PC-9 (cell line): ENCODE data around the gene CXCL1.

ENCODE experiments used
- CTCF ChIP-seq: fragments of 200-600 bp; sonication (generic); conservative IDR thresholded peaks from 2 replicates; pipeline ENCODE4 v1.6.1; 2017; ENCODE audit warnings: mixed run types, antibody characterized with exemption, mild to moderate bottlenecking, moderate library complexity
- EZH2 ChIP-seq: fragments of 200-600 bp; sonication (generic); IDR thresholded peaks from 2 replicates; pipeline ENCODE4 v1.8.0; 2017; ENCODE audit warnings: antibody characterized with exemption, low read depth

DNA sequence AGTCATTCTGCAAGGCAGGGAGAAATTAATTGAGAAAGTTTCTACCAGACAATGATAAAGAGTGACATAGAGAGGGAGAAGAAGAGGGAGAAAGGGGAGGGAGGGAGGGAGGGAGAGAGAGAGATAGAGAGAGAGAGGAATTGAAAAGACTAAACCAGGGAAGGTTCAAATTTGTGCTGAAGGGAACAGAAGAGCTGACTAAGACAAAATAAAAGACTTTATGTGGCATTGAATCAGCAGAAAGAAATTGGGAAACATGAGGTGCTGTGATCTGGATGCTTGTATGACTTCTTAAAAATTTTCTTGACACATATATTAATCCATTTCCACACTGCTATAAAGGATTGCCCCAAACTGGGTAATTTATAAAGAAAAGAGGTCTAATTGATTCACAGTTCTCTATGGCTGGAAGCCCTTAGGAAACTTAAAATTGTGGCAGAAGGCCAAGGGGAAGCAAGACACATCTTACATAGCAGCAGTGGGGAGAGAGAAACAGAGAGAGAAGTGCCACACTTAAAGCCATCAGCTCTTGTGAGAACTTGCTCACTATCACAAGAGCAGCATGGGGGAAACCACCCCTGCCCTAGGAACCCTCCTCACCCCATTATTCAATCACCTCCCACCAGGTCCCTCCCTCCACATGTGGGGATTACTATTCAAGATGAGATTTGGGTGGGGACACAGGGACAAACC lies 46.2 kb upstream of the CXCL1 start:
- TF ChIP-seq CTCF (no peak), EZH2 (no peak)
